PC-9 (cell line): Measurements from ENCODE around the gene HIRA.

ENCODE experiments used
- EZH2 ChIP-seq: fragments of 200-600 bp; sonication (generic); IDR thresholded peaks from 2 replicates; pipeline ENCODE4 v1.8.0; 2017; ENCODE audit warnings: antibody characterized with exemption, low read depth
- TF ChIP-seq, protein P1 (sequence below): fragments of 200-600 bp; sonication (generic); conservative IDR thresholded peaks from 2 replicates; pipeline ENCODE4 v1.6.1; 2017; ENCODE audit warnings: mixed run types, antibody characterized with exemption, mild to moderate bottlenecking, moderate library complexity

DNA sequence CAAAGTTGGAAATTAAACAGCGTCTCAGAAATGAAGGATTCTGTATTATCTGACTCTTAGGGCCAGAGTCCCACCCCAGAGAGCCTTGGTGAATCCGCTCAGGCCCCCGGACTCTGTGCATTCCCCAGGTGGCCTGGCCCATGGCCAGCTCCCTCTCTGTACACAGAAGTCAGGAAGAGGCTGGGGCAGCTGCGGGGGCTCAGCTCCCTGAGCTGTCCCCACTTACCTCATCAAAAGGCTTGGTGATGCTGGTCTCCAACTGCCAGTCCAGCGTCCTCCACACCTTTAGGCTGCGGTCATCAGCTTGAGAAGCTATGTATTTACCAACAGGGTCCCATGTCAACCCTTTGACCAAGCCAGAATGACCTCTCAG is 35.0 kb downstream of the HIRA start:
- TF ChIP-seq, protein P1, sequence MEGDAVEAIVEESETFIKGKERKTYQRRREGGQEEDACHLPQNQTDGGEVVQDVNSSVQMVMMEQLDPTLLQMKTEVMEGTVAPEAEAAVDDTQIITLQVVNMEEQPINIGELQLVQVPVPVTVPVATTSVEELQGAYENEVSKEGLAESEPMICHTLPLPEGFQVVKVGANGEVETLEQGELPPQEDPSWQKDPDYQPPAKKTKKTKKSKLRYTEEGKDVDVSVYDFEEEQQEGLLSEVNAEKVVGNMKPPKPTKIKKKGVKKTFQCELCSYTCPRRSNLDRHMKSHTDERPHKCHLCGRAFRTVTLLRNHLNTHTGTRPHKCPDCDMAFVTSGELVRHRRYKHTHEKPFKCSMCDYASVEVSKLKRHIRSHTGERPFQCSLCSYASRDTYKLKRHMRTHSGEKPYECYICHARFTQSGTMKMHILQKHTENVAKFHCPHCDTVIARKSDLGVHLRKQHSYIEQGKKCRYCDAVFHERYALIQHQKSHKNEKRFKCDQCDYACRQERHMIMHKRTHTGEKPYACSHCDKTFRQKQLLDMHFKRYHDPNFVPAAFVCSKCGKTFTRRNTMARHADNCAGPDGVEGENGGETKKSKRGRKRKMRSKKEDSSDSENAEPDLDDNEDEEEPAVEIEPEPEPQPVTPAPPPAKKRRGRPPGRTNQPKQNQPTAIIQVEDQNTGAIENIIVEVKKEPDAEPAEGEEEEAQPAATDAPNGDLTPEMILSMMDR = no peak
- TF ChIP-seq EZH2 = no peak
